IMR-90 (cell line): ENCODE results near the gene CCNC.
A peak's percentile ranks its signal among the peaks of the same experiment; 100 is the strongest.

Source experiments
- CEBPB ChIP-seq: IDR thresholded peaks from 2 replicates; pipeline ENCODE4 v1.6.1; 2012; ENCODE audit warnings: low read depth, low read length, improper control_type of control experiment
- CTCF ChIP-seq: conservative IDR thresholded peaks from 2 replicates; pipeline ENCODE4 v1.5.1; 2012; ENCODE audit warnings: mild to moderate bottlenecking, low read depth, low read length, improper control_type of control experiment
- POLR2A ChIP-seq: IDR thresholded peaks from 2 replicates; pipeline ENCODE4 v1.6.1; 2012; ENCODE audit warnings: mild to moderate bottlenecking, low read depth, low read length
- RAD21 ChIP-seq: IDR thresholded peaks from 2 replicates; pipeline ENCODE4 v1.6.1; 2012; ENCODE audit warnings: low read length, improper control_type of control experiment
- RCOR1 ChIP-seq: IDR thresholded peaks from 2 replicates; pipeline ENCODE4 v1.6.1; 2012; ENCODE audit warnings: mild to moderate bottlenecking, low read length, improper control_type of control experiment; ENCODE audit not compliant: insufficient replicate concordance

GRCh38 chr6:99588618-99589289, 20.3 kb upstream of the CCNC start:
- TF ChIP-seq CTCF, result peak; percentile 47
- TF ChIP-seq POLR2A, result no peak
- no peak for TF ChIP-seq CEBPB
- TF ChIP-seq RCOR1, result no peak
- TF ChIP-seq RAD21, result peak; percentile 47
